Adrenal gland (tissue), 12 donors: Measurements from ENCODE around the gene POLA2. TPM values are rescaled to one million over a fixed set of nuclear protein-coding genes. Genes with fewer than 3 reads are reported as not detected.
A peak's percentile ranks its signal among the peaks of the same experiment; 100 is the strongest.

ENCODE experiments used
- DNase-seq, 7 donors: peaks; one replicate each; pipeline ENCODE4 v3.0.0-alpha.2; 2019 to 2020
- H3K27ac ChIP-seq, 5 donors: fragments of 200-600 bp; sonication (generic) in 4 of 5; 1 replicate in 3 of 5; 2 replicates in 2 of 5; pipeline versions ENCODE4 v1.5.1 to v1.8.0; 2016 to 2020; ENCODE audit warnings: mild to moderate bottlenecking in 1 of 5
- H3K27me3 ChIP-seq: fragments of 200-600 bp; 2 replicates; pipeline ENCODE4 v1.8.0; 2021
- H3K36me3 ChIP-seq, 2 donors: fragments of 200-600 bp; replicated peaks in 1 of 2; 1 replicate in 1 of 2; 2 replicates in 1 of 2; pipeline versions ENCODE4 v1.5.1 to v1.8.0; 2018 to 2022
- H3K4me1 ChIP-seq, 2 donors: fragments of 200-600 bp; replicated peaks in 1 of 2; 1 replicate in 1 of 2; 2 replicates in 1 of 2; pipeline versions ENCODE4 v1.5.1 to v1.8.0; 2018 to 2021
- H3K4me3 ChIP-seq, 4 donors: fragments of 200-600 bp; sonication (generic) in 3 of 4; one replicate each; pipeline ENCODE4 v1.5.1; 2016 to 2018
- H3K9me3 ChIP-seq, 3 donors: fragments of 200-600 bp; sonication (generic) in 1 of 3; replicated peaks in 1 of 3; 1 replicate in 2 of 3; 2 replicates in 1 of 3; pipeline versions ENCODE4 v1.5.1 to v1.8.0; 2016 to 2021
- CTCF ChIP-seq, 6 experiments: fragments of 450-650 bp in 4 of 6; fragments of 200-600 bp in 2 of 6; sonication (generic) in 1 of 6; IDR thresholded peaks; 1 replicate in 5 of 6; 2 replicates in 1 of 6; pipeline versions ENCODE4 v1.5.1 to v1.8.0; 2016 to 2021; ENCODE audit warnings: antibody characterized with exemption in 6 of 6, mild to moderate bottlenecking in 2 of 6, moderate library complexity in 1 of 6
- POLR2A ChIP-seq, 2 donors: fragments of 450-650 bp; IDR thresholded peaks; one replicate each; pipeline ENCODE4 v1.6.1; 2017; ENCODE audit warnings: antibody characterized with exemption in 2 of 2, mild to moderate bottlenecking in 2 of 2, moderate library complexity in 1 of 2
- WGBS, 4 donors: extraction: QIAGEN DNeasy Blood & Tissue Kit in 2 of 4; methylation state at CpG; one replicate each; pipeline versions ENCODE4 v1.1.5 to v1.1.7; 2013 to 2017; 5-methylcytosine and 5-hydroxymethylcytosine counted together
- intact Hi-C, 2 donors: fragments of 100-400 bp; cut with DNase I; formaldehyde crosslinking; loops; one replicate each; pipeline versions ENCODE4 v1.14.1 to v1.15.0; 2022 to 2023
- polyA plus RNA-seq, 3 donors: library from polyadenylated mRNA; stranded (reverse); fragments of 200-250 nt in 2 of 3; fragments of 350-450 nt in 1 of 3; fragmentation: Illumina TruSeq in 1 of 3; extraction: RNeasy Lipid Tissue Mini Kit (QIAGEN cat#74804) in 1 of 3; gene quantifications; one replicate each; pipeline ENCODE4 v1.2.3, GENCODE V29; 2013 to 2014
- total RNA-seq, 9 donors: library from RNA; depleted of rRNA in 4 of 9; stranded (reverse); fragments of >200 nt in 4 of 9; fragments of 120-200 nt in 1 of 9; fragmentation: NEBNext Ultra II Directional in 1 of 9; extraction: Animal tissue kit (Norgen Biotek cat#: 25700) in 1 of 9; gene quantifications; one replicate each; pipeline versions ENCODE4 v1.1.0 to v1.2.4, GENCODE V29; 2013 to 2023
- donor health status: healthy with polysubstance abuse.
- donor health status: Bipolar disorder and iron deficiency.
- donor health status: DM: yes; HTN: yes; CAD: no.
- donor health status: DM: no; HTN: no; CAD: no.
- donor health status: DM: no; HTN: no; CAD: no.
- donor health status: DM: yes; HTN: yes; CAD: no.

The POLA2 gene
- total and polyA plus RNA-seq, 12 donors, result 3.9 to 12.2 (median 7.7) TPM

DNA sequence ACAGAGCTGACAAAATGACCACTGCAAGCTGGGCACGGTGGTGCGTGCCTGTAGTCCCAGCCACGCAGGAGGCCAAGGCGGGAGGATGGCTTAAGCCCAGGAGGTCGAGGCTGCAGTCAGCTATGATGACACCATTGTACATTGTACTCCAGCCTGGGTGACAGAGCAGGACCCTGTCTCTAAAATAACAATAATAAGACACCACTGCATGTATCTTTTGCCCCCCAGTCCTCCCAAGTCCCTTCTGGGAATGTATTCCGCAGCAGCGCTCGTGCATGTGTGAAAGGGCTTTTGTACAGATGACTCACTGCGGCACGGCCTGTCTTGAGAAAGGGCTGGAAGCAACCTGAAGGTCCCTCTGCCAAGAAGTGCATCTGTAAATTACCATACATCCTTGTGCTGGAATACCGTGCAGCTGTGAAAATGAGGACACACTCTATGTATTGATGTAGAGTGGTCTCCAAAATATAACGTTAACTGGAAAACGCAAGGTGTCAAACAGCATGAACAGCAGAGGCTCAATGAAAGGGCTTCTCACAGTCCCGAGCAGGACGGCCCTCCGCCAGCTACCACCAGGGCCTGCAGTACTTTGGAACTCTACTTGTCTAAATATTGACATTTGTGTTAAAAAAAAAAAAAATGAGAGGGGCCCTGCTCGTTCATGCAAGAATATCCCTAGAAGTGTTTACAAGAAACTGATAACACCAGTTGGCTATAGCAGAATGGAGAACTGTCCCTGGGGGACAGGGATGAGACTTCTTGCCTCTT, 43.9 kb downstream of the POLA2 start:
- Histone ChIP-seq H3K36me3 (no peaks in the 10 kb centered on the region), H3K4me3 (no peak overlapping the region), H3K27me3 (no peaks in the 10 kb centered on the region), H3K9me3 (no peaks in the 10 kb centered on the region), H3K4me1 (peaks cover 0 to 25% of the 10 kb centered on the region in 2 donors), H3K27ac (no peak overlapping the region)
- WGBS, 4 donors, result 82 to 92% (median 86%) methylated on average over 16 to 17 of the region's 17 CpGs
- no peak for DNase-seq
- no peak for TF ChIP-seq CTCF (IDR thresholded peaks at IDR 0.05)
- no peak for TF ChIP-seq POLR2A (IDR thresholded peaks at IDR 0.05)
- intact Hi-C loops, result no loop called here

GRCh38 chr11:65307298-65308229, 45.8 kb downstream of the POLA2 start:
- peaks cover 0 to 25% of the 10 kb centered on the region in 2 donors for H3K4me1 ChIP-seq
- 82 to 94% (median 89%) methylated on average over 6 of the region's 6 CpGs for WGBS, 4 donors

GRCh38 chr11:65308281-65308891, 46.6 kb downstream of the POLA2 start:
- DNase-seq, result peak in 4 of 7 donors; percentile 27 to 67 (median 54)
- no peak overlapping the region for H3K4me3 ChIP-seq
- H3K36me3 ChIP-seq, result no peaks in the 10 kb centered on the region
- TF ChIP-seq CTCF (IDR thresholded peaks at IDR 0.05) (no peak), POLR2A (IDR thresholded peaks at IDR 0.05) (no peak)
- H3K4me1 ChIP-seq, result peaks cover 0 to 25% of the 10 kb centered on the region in 2 donors
- no peaks in the 10 kb centered on the region for H3K9me3 ChIP-seq
- peak overlapping the region in 2 of 5 donors; percentile 30 to 65 for H3K27ac ChIP-seq
- H3K27me3 ChIP-seq, result no peaks in the 10 kb centered on the region
- WGBS, 4 donors, result 21 to 26% (median 24%) methylated on average over 4 to 7 of the region's 7 CpGs
- intact Hi-C loops, result no loop called here

More at GRCh38 chr11:65307298-65308229, 45.8 kb downstream of the POLA2 start:
- Histone ChIP-seq H3K4me3 (no peak overlapping the region), H3K9me3 (no peaks in the 10 kb centered on the region), H3K27me3 (no peaks in the 10 kb centered on the region), H3K27ac (peak overlapping the region in 2 of 5 donors; percentile 30 to 65), H3K36me3 (no peaks in the 10 kb centered on the region)
- TF ChIP-seq POLR2A (IDR thresholded peaks at IDR 0.05) (no peak), CTCF (IDR thresholded peaks at IDR 0.05) (no peak)
- no peak for DNase-seq
- intact Hi-C loops, result no loop called here

DNA sequence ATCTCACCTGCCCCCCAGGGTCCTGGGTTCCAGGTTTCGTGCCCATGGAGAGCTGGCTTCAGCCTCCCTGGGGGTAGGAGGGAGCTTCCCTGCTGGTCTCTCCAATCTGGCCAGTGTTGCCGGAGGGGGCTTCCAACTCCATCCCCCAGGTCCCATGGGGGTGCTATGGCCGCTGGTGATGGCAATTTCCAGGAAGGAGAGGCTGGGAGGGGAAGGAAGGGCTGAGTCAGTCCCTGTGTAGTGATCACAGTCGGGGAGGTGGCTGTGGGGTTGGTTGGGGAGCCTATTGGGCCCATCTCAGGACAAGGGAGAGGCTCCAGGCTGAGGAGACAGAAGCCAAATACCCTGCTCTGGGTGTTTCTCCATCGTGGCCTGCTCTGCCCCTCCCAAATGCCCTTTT, 47.2 kb downstream of the POLA2 start:
- H3K4me3 ChIP-seq, result no peak overlapping the region
- intact Hi-C loops, result no loop called here
- H3K9me3 ChIP-seq, result no peaks in the 10 kb centered on the region
- H3K36me3 ChIP-seq, result no peaks in the 10 kb centered on the region
- peak overlapping the region in 1 of 5 donors; percentile 65 for H3K27ac ChIP-seq
- TF ChIP-seq POLR2A (IDR thresholded peaks at IDR 0.05), result no peak
- TF ChIP-seq CTCF (IDR thresholded peaks at IDR 0.05), result no peak
- peaks cover 0 to 26% of the 10 kb centered on the region in 2 donors for H3K4me1 ChIP-seq
- DNase-seq, result no peak
- H3K27me3 ChIP-seq, result no peaks in the 10 kb centered on the region
- 65 to 66% (median 65%) methylated on average over 5 of the region's 5 CpGs for WGBS, 4 donors
